Heart right ventricle (tissue), 16 donors: ENCODE results near the gene CORO1C. TPM values are rescaled to one million over a fixed set of nuclear protein-coding genes. Genes with fewer than 3 reads are reported as not detected.

Experiments used
- ATAC-seq, 8 donors: fragments of 200-7000 bp; cut with Tn5 transposase; one replicate each; pipeline ENCODE4 v1.9.1; 2020; ENCODE audit warnings: mild to moderate bottlenecking in 8 of 8, moderate library complexity in 8 of 8, moderate number of reproducible peaks in 1 of 8
- DNase-seq, 2 donors: peaks; one replicate each; pipeline ENCODE4 v3.0.0-alpha.2; 2020
- H3K27ac ChIP-seq, 10 donors: fragments of 200-600 bp; sonication (generic) in 2 of 10; one replicate each; pipeline versions ENCODE4 v1.5.0 to v1.8.0; 2020 to 2022; ENCODE audit warnings: mild to moderate bottlenecking in 3 of 10
- H3K27me3 ChIP-seq, 7 donors: fragments of 200-600 bp; one replicate each; pipeline ENCODE4 v1.8.0; 2021 to 2022; ENCODE audit warnings: mild to moderate bottlenecking in 2 of 7
- H3K36me3 ChIP-seq, 9 donors: fragments of 200-600 bp; sonication (generic) in 1 of 9; one replicate each; pipeline versions ENCODE4 v1.5.0 to v1.8.0; 2020 to 2022; ENCODE audit warnings: mild to moderate bottlenecking in 2 of 9
- H3K4me1 ChIP-seq, 9 donors: fragments of 200-600 bp; sonication (generic) in 1 of 9; one replicate each; pipeline versions ENCODE4 v1.5.0 to v1.8.0; 2020 to 2022; ENCODE audit warnings: mild to moderate bottlenecking in 4 of 9
- H3K4me3 ChIP-seq, 10 donors: fragments of 200-600 bp; sonication (generic) in 2 of 10; one replicate each; pipeline versions ENCODE4 v1.5.0 to v1.8.0; 2020 to 2022; ENCODE audit warnings: mild to moderate bottlenecking in 7 of 10, moderate library complexity in 2 of 10
- H3K9me3 ChIP-seq, 11 donors: fragments of 200-600 bp in 10 of 11; sonication (generic) in 2 of 11; one replicate each; pipeline versions ENCODE4 v1.5.0 to v1.8.0; 2013 to 2022; ENCODE audit warnings: mild to moderate bottlenecking in 2 of 11, control low read depth in 1 of 11, moderate library complexity in 1 of 11
- CTCF ChIP-seq, 9 donors: fragments of 200-600 bp; sonication (generic) in 2 of 9; IDR thresholded peaks; one replicate each; pipeline versions ENCODE4 v1.5.0 to v1.8.0; 2021 to 2022; ENCODE audit warnings: antibody characterized with exemption in 9 of 9, mild to moderate bottlenecking in 5 of 9, moderate library complexity in 1 of 9
- WGBS, 2 donors: extraction: QIAGEN DNeasy Blood & Tissue Kit; methylation state at CpG; one replicate each; pipeline ENCODE4 v1.1.7; 2013; ENCODE audit warnings: inconsistent platforms in 1 of 2; 5-methylcytosine and 5-hydroxymethylcytosine counted together
- intact Hi-C, 10 donors: fragments of 100-400 bp; cut with DNase I; formaldehyde crosslinking; loops; one replicate each; pipeline versions ENCODE4 v1.11.1 to v1.14.2; 2022
- polyA plus RNA-seq, 2 donors: library from polyadenylated mRNA; stranded (reverse); fragments of 200-250 nt; gene quantifications; one replicate each; pipeline ENCODE4 v1.2.3, GENCODE V29; 2013
- total RNA-seq, 10 donors: library from RNA; stranded (reverse); fragmentation: NEBNext Ultra II Directional in 3 of 10; extraction: Animal tissue kit (Norgen Biotek cat#: 25700) in 3 of 10; gene quantifications; one replicate each; pipeline versions ENCODE4 v1.2.1 to v1.2.4, GENCODE V29; 2021 to 2023
- donor health status: Arrhythmogenic right ventricular cardiomyopathy.
- donor health status: ischemic (EF 13 %, LVEDD 7.1; RV severe dilation, severe dysfunction).
- donor health status: healthy with polysubstance abuse.
- donor health status: DM: no; HTN: yes; CAD: no.
- donor health status: DM: no; HTN: no; CAD: no.
- donor health status: ischemic (EF 25% LVEDD 6.9; RV normal size, moderate dysfunction).
- donor health status: ischemic (EF 25% LVEDD 5.7; RV mildly dilated, moderate dysfunction).
- donor health status: healthy.
- donor health status: DM: yes; HTN: yes; CAD: no.
- donor health status: Ischemic cardiomyopathy.
- donor health status: ischemic (EF 35%, LVEDD 5.7; RV mildly dilated, moderate dysfunction).
- donor health status: nonischemic (EF 11% LVEDD 7.7; RV severe dilation, severe dysfunction).
- donor health status: DM: yes; HTN: yes; CAD: no.
- donor health status: PGD.
- donor health status: ischemic (EF 29% LVEDD 5.4; RV normal size, mild dysfunction).
- donor health status: nonischemic (EF 23%, LVEDD 6.1; RV moderate dilation, normal function).

The CORO1C gene
- total and polyA plus RNA-seq, 12 donors, result 25.5 to 88.6 (median 58.2) TPM

- no peaks in the 10 kb centered on the region for H3K36me3 ChIP-seq
These were observed 93.0 kb downstream of the CORO1C start for GRCh38 chr12:108638141-108638827.

GRCh38 chr12:108637222-108637971, 93.9 kb downstream of the CORO1C start:
- Histone ChIP-seq H3K27ac (peak overlapping the region in 7 of 10 donors; percentile 50 to 73 (median 67)), H3K36me3 (no peaks in the 10 kb centered on the region), H3K27me3 (no peaks in the 10 kb centered on the region), H3K4me1 (peaks cover 9 to 66% (median 47%) of the 10 kb centered on the region in 9 donors), H3K9me3 (no peaks in the 10 kb centered on the region), H3K4me3 (peak overlapping the region in 1 of 10 donors; percentile 32)
- no peak for TF ChIP-seq CTCF (IDR thresholded peaks at IDR 0.05)
- ATAC-seq (no peak), DNase-seq (no peak)
- intact Hi-C loops, result no loop called here
- WGBS, 2 donors, result 62 to 69% methylated on average over 7 of the region's 7 CpGs

More at GRCh38 chr12:108638141-108638827, 93.0 kb downstream of the CORO1C start:
- 37 to 38% methylated on average over 18 of the region's 18 CpGs for WGBS, 2 donors
- peak; percentile 45 to 57 for DNase-seq
- H3K27ac ChIP-seq, result peak overlapping the region in 8 of 10 donors; percentile 43 to 73 (median 63)
- no peaks in the 10 kb centered on the region for H3K9me3 ChIP-seq
- no peaks in the 10 kb centered on the region for H3K27me3 ChIP-seq
- peak in 7 of 8 donors; percentile 4 to 72 (median 43) for ATAC-seq
- H3K4me3 ChIP-seq, result peak overlapping the region in 4 of 10 donors; percentile 17 to 32 (median 22)
- peaks cover 9 to 74% (median 56%) of the 10 kb centered on the region in 9 donors for H3K4me1 ChIP-seq
- intact Hi-C loops, result no loop called here
- TF ChIP-seq CTCF (IDR thresholded peaks at IDR 0.05), result no peak

- 79 to 84% methylated on average over 6 of the region's 6 CpGs for WGBS, 2 donors
- DNase-seq (no peak), ATAC-seq (no peak)
- H3K4me3 ChIP-seq, result peak overlapping the region in 1 of 10 donors; percentile 29
- H3K27me3 ChIP-seq, result no peaks in the 10 kb centered on the region
- peak overlapping the region in 1 of 10 donors; percentile 93 for H3K27ac ChIP-seq
- H3K9me3 ChIP-seq, result no peaks in the 10 kb centered on the region
- no peak for TF ChIP-seq CTCF (IDR thresholded peaks at IDR 0.05)
- H3K36me3 ChIP-seq, result no peaks in the 10 kb centered on the region
- H3K4me1 ChIP-seq, result peaks cover 9 to 63% (median 35%) of the 10 kb centered on the region in 9 donors
- intact Hi-C loops, result no loop called here
These were observed 95.1 kb downstream of the CORO1C start for GRCh38 chr12:108635997-108636808.
